Effector memory CD4-positive, alpha-beta T cell (primary cell): ENCODE results near the gene NUDT16L1.

Experiments used
- DNase-seq, 3 donors: peaks; one replicate each; pipeline ENCODE4 v3.0.0-alpha.2; 2020
- H3K27ac ChIP-seq: 2 replicates; pipeline ENCODE4 v1.7.0; 2013; ENCODE audit warnings: mild to moderate bottlenecking, low read length, moderate library complexity; ENCODE audit not compliant: insufficient read depth, poor library complexity, severe bottlenecking
- H3K27me3 ChIP-seq: replicated peaks from 2 replicates; pipeline ENCODE4 v1.7.0; 2013; ENCODE audit warnings: mild to moderate bottlenecking, low read length; ENCODE audit not compliant: insufficient read depth, control insufficient read depth, poor library complexity, severe bottlenecking
- H3K36me3 ChIP-seq: 2 replicates; pipeline ENCODE4 v1.7.0; 2013; ENCODE audit warnings: mild to moderate bottlenecking, low read length, moderate library complexity; ENCODE audit not compliant: control insufficient read depth, insufficient read depth
- H3K4me1 ChIP-seq: 2 replicates; pipeline ENCODE4 v1.7.0; 2013; ENCODE audit warnings: low read length, mild to moderate bottlenecking; ENCODE audit not compliant: control insufficient read depth, insufficient read depth, poor library complexity, severe bottlenecking
- H3K4me3 ChIP-seq: 2 replicates; pipeline ENCODE4 v1.7.0; 2013; ENCODE audit warnings: low read length, low read depth, mild to moderate bottlenecking; ENCODE audit not compliant: insufficient read depth, poor library complexity, severe bottlenecking
- H3K9me3 ChIP-seq: 2 replicates; pipeline ENCODE4 v1.7.0; 2013; ENCODE audit warnings: mild to moderate bottlenecking, low read length, moderate library complexity; ENCODE audit not compliant: control insufficient read depth

Gene NUDT16L1

GRCh38 chr16:4689091-4689671, 4.2 kb upstream of the NUDT16L1 start:
- H3K4me3 ChIP-seq: no peak overlapping the region

GRCh38 chr16:4689864-4690704, 3.3 kb upstream of the NUDT16L1 start:
- Histone ChIP-seq H3K36me3 (peaks cover 25% of the 10 kb centered on the region), H3K4me1 (peaks cover 20% of the 10 kb centered on the region), H3K4me3 (no peak overlapping the region), H3K27me3 (no peaks in the 10 kb centered on the region), H3K27ac (no peak overlapping the region), H3K9me3 (no peaks in the 10 kb centered on the region)
- DNase-seq: no peak

More at GRCh38 chr16:4689091-4689671, 4.2 kb upstream of the NUDT16L1 start:
- H3K27me3 ChIP-seq: no peaks in the 10 kb centered on the region
- H3K36me3 ChIP-seq: peaks cover 32% of the 10 kb centered on the region
- no peaks in the 10 kb centered on the region for H3K9me3 ChIP-seq
- no peak for DNase-seq
- no peak overlapping the region for H3K27ac ChIP-seq
- H3K4me1 ChIP-seq: peaks cover 12% of the 10 kb centered on the region

- Histone ChIP-seq H3K27ac (no peak overlapping the region), H3K27me3 (no peaks in the 10 kb centered on the region), H3K4me3 (no peak overlapping the region), H3K36me3 (peaks cover 29% of the 10 kb centered on the region), H3K9me3 (no peaks in the 10 kb centered on the region), H3K4me1 (peaks cover 20% of the 10 kb centered on the region)
- no peak for DNase-seq
Measured at GRCh38 chr16:4690946-4691665, 2.3 kb upstream of the NUDT16L1 start.

- H3K36me3 ChIP-seq: peaks cover 31% of the 10 kb centered on the region
Measured at GRCh38 chr16:4691666-4692412, 1.5 kb upstream of the NUDT16L1 start.

GRCh38 chr16:4692460-4693295, 684 bp upstream of the NUDT16L1 start:
- Histone ChIP-seq H3K36me3 (peaks cover 32% of the 10 kb centered on the region), H3K4me1 (peaks cover 20% of the 10 kb centered on the region), H3K4me3 (peak overlapping the region; percentile 81), H3K27me3 (no peaks in the 10 kb centered on the region), H3K27ac (peak overlapping the region; percentile 68), H3K9me3 (no peaks in the 10 kb centered on the region)
- no peak for DNase-seq

More at GRCh38 chr16:4691666-4692412, 1.5 kb upstream of the NUDT16L1 start:
- no peaks in the 10 kb centered on the region for H3K27me3 ChIP-seq
- H3K4me1 ChIP-seq: peaks cover 20% of the 10 kb centered on the region
- H3K9me3 ChIP-seq: no peaks in the 10 kb centered on the region
- no peak overlapping the region for H3K27ac ChIP-seq
- DNase-seq: no peak
- no peak overlapping the region for H3K4me3 ChIP-seq

- Histone ChIP-seq H3K4me3 (peak overlapping the region; percentile 80), H3K36me3 (peaks cover 42% of the 10 kb centered on the region), H3K4me1 (peaks cover 20% of the 10 kb centered on the region), H3K9me3 (no peaks in the 10 kb centered on the region), H3K27me3 (no peaks in the 10 kb centered on the region), H3K27ac (peak overlapping the region; percentile 80)
- DNase-seq: peak; percentile 29 to 46 (median 38)
Measured at GRCh38 chr16:4693956-4694641, 737 bp downstream of the NUDT16L1 start.

GRCh38 chr16:4694642-4695451, 1.5 kb downstream of the NUDT16L1 start:
- no peaks in the 10 kb centered on the region for H3K27me3 ChIP-seq
- no peak for DNase-seq
- peaks cover 49% of the 10 kb centered on the region for H3K36me3 ChIP-seq
- peaks cover 20% of the 10 kb centered on the region for H3K4me1 ChIP-seq
- H3K4me3 ChIP-seq: peak overlapping the region; percentile 80
- H3K9me3 ChIP-seq: no peaks in the 10 kb centered on the region
- peak overlapping the region; percentile 80 for H3K27ac ChIP-seq

- no peak for DNase-seq
- Histone ChIP-seq H3K9me3 (no peaks in the 10 kb centered on the region), H3K27me3 (no peaks in the 10 kb centered on the region), H3K4me1 (peaks cover 20% of the 10 kb centered on the region), H3K27ac (no peak overlapping the region), H3K4me3 (no peak overlapping the region), H3K36me3 (peaks cover 50% of the 10 kb centered on the region)
Measured at GRCh38 chr16:4695473-4696171, 2.3 kb downstream of the NUDT16L1 start.
